K562 (cell line): ENCODE results near the gene CDPF1. TPM values are rescaled to one million over a fixed set of nuclear protein-coding genes. Genes with fewer than 3 reads are reported as not detected.

Source experiments
- ARID3A ChIP-seq: IDR thresholded peaks from 2 replicates; pipeline ENCODE4 v1.6.1; 2012; ENCODE audit warnings: low read depth, low read length, improper control_type of control experiment, borderline replicate concordance
- CHAMP1 ChIP-seq: fragments of 450-650 bp; IDR thresholded peaks from 2 replicates; pipeline ENCODE4 v1.6.1; 2016; ENCODE audit warnings: mild to moderate bottlenecking
- CREBBP ChIP-seq: IDR thresholded peaks from one replicate; pipeline ENCODE4 v1.6.1; 2012; ENCODE audit warnings: low read depth, mild to moderate bottlenecking, control low read depth, inconsistent platforms, low read length
- ETV1 ChIP-seq: fragments of 450-650 bp; conservative IDR thresholded peaks from 2 replicates; pipeline ENCODE4 v1.6.1; 2016; ENCODE audit warnings: missing genetic modification characterization, control low read depth, low read depth, missing compliant biosample characterization
- GTF2F1 ChIP-seq: IDR thresholded peaks from 2 replicates; pipeline ENCODE4 v1.6.1; 2011; ENCODE audit warnings: low read depth, low read length, improper control_type of control experiment
- HSF4 ChIP-seq: fragments of 250-450 bp; sonication (Bioruptor Pico); IDR thresholded peaks from 2 replicates; pipeline ENCODE4 v2.1.2; 2022; ENCODE audit warnings: mild to moderate bottlenecking, moderate library complexity, borderline replicate concordance
- KAT8 ChIP-seq: fragments of 450-650 bp; IDR thresholded peaks from 2 replicates; pipeline ENCODE4 v1.6.1; 2016; ENCODE audit warnings: low read depth, mild to moderate bottlenecking
- MXI1 ChIP-seq: IDR thresholded peaks from 2 replicates; pipeline ENCODE4 v1.6.1; 2011; ENCODE audit warnings: low read depth, mild to moderate bottlenecking, improper control_type of control experiment, low read length
- polyA plus RNA-seq, 8 experiments: library from polyadenylated mRNA; depleted of rRNA in 4 of 8; stranded (reverse) in 5 of 8; unstranded in 3 of 8; fragments of >200 nt; fragmentation: Nextera tagmentation in 2 of 8; fragmentation: Illumina TruSeq in 1 of 8; extraction: Ambion mirVana in 2 of 8; extraction: Trizol in 1 of 8; gene quantifications; 2 replicates each; pipeline versions ENCODE4 v1.2.1 to v1.2.3, GENCODE V29; 2011 to 2014; ENCODE audit warnings: inconsistent platforms in 1 of 8, missing spikeins in 1 of 8
- total RNA-seq, 7 experiments: library from RNA; depleted of rRNA in 6 of 7; stranded (reverse); fragments of >200 nt in 6 of 7; fragmentation: Illumina TruSeq in 2 of 7; extraction: Trizol in 2 of 7; gene quantifications; 2 replicates each; pipeline versions ENCODE4 v1.2.1 to v1.2.3, GENCODE V29; 2011 to 2021; ENCODE audit warnings: low replicate concordance in 1 of 7

The CDPF1 gene
- total and polyA plus RNA-seq, 9 of the 15 experiments (the other 6 are each of a cell fraction or from before 2014, with no cell fraction given), result 0.84 to 19.5 (median 9.1) TPM

DNA sequence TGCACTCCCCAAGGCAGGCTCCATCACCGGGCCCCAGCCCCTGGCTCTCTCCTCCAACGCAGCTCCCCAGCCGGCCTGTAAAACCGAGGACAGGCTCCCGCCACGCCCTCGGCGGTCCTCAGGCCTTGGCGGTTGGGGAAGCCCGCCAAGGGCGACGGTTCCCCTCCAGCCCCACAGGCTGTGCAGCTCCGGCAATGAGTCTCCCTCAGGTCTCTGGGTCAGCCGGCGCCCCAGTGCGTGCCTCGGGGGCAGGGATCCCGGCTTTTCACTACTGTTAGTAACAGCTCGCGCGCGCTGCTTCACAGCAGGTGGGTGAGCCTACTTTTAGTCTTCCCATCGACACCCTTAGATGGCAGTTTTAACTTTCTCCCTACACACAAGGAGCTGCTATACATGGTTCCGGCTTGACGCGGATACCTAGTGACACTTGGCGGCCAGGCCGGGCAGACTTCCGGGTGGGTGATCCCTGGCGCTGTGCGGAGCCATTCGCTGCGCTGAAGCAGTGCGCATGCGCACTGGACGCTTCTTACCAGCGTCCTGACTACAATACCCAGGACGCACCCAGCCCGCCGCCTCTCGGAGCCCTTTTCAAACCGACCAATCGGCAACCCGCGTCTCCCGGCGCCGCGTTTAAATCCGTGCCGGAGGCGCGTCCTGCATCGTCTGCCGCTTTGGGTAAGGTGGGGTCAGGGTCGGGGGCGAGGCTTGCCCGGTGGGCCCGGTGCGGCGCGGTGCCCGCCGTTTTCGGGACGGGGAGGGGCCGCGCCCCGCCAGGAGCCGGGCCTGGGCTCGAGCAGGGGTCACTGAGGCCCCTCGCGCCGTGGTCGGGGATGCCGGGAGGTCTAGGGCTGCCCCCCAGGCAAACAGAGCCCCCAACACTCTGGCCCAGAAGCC lies 46.4 kb upstream of the CDPF1 start, which contains the start of gene GTSE1 (continued):
- TF ChIP-seq ARID3A, result no peak
- TF ChIP-seq CREBBP, result no peak
- 0 out of 2 replicates have a peak, but pooled peaks have one; percentile 10 for TF ChIP-seq MXI1
- peak; percentile 48; the same call in 1 of the 2 replicates for TF ChIP-seq GTF2F1
- no peak for TF ChIP-seq HSF4 (CRISPR knock-in tag)
- TF ChIP-seq ETV1 (tag), result peak; percentile 83
- no peak for TF ChIP-seq CHAMP1
- no peak for TF ChIP-seq KAT8
